HT-29 (cell line): ENCODE data around the gene HES6. TPM values are rescaled to one million over a fixed set of nuclear protein-coding genes. Genes with fewer than 3 reads are reported as not detected.

Experiments used
- DNase-seq: peaks from one replicate; pipeline ENCODE4 v3.0.0-alpha.2; 2015; ENCODE audit warnings: low spot score
- total RNA-seq: library from RNA; depleted of rRNA; stranded (reverse); fragments of >200 nt; shearing (Covaris generic); gene quantifications from 2 replicates; pipeline ENCODE4 v1.2.3, GENCODE V29; 2014

The HES6 gene
- total RNA-seq, 1 experiment from 2014 or later, result 113 TPM

GRCh38 chr2:238255151-238255551 is 15.3 kb upstream of the HES6 start:
- no peak for DNase-seq

- no peak for DNase-seq
These were observed 14.4 kb upstream of the HES6 start for GRCh38 chr2:238254095-238254723.

DNA sequence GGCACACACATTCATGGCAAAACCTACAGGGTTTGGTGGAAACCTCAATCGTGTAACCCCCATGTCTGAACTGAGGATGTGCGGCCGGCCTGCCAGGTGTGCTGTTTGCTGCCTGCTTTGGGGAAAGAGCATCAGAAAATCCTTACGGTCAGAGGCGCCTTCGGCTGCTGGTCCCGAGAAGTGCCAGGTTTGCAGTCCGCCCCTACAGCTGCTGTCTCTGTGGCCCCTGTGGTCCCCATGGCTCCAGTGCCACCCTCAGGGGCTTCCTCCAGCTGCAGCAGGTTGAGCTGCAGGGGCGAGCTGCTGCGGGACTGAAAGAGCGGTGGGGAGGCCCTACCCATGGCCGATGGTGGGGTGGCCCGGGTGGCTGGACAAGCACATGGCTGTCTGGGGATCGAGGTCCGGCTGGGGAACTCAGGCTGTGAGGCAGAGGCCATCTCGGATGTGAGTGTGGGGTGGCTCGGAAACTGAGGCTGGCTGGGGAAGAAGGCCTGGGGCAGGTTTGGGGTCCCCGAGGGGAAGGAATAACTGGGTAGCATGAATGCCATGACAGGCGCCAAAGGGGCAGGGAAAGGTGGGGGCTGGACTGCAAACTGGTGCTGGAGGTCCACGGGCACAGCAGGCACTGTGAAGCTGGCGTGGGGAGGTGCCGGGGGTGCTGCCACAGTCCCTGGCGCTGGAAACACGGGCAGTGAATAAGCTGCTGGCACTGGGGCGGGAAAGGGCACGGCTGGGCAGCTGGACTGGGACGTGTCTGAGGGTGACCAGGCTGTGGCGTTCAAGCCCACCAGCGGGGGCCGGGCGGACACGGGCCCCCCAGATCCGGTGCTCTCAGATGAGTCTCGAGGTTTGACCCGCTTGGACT is 13.2 kb upstream of the HES6 start:
- no peak for DNase-seq

- DNase-seq, result no peak
These were observed 12.1 kb upstream of the HES6 start for GRCh38 chr2:238251986-238252385.

DNA sequence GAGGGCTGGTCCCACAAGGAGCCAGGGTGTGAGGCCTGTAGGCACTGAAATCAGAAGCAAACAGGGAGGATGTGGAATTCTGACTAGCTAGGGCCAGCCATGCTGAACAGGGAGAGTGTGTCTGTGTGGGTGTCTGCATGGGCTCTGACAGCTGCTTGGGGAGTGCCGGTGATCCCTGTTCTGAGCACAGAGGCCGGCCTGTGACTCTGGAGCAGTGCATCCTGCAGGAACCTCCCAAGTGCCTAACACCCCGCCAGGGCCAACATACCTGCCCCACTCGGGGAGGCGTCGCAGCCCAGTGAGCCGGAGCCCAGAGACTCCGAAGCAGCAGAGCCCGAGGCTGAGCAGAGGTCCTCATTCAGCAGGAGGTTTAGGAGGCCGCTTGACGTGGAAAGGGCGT is 11.5 kb upstream of the HES6 start:
- no peak for DNase-seq

GRCh38 chr2:238250896-238251295 is 11.1 kb upstream of the HES6 start:
- no peak for DNase-seq

GRCh38 chr2:238247841-238248453 is 8.1 kb upstream of the HES6 start:
- DNase-seq, result no peak

- DNase-seq, result no peak
These were observed 7.4 kb upstream of the HES6 start for GRCh38 chr2:238247002-238247822.

GRCh38 chr2:238244151-238244550 is 4.3 kb upstream of the HES6 start:
- no peak for DNase-seq

- DNase-seq, result no peak
These were observed 3.7 kb upstream of the HES6 start for GRCh38 chr2:238243496-238244076.

- DNase-seq, result no peak
These were observed 3.1 kb upstream of the HES6 start for GRCh38 chr2:238242731-238243495.

DNA sequence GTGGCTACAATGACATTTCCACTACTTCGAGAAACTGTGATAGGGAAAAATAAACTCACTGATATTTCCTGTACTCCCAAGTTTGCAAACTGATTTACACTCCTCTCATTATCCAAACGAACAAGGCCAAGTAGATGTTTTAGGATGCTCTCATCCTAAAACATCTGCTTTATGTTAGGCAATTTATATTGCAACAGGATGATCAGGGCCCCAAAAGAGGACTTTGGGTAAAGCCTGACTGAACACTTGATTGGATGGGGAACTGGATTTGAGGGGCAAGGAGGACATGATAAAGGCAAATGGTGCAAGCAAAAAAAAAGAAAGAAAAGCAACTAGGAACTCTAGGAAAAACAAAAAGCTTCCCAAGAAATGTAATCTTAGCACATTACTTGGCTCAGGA is 2.1 kb upstream of the HES6 start:
- DNase-seq, result no peak

DNA sequence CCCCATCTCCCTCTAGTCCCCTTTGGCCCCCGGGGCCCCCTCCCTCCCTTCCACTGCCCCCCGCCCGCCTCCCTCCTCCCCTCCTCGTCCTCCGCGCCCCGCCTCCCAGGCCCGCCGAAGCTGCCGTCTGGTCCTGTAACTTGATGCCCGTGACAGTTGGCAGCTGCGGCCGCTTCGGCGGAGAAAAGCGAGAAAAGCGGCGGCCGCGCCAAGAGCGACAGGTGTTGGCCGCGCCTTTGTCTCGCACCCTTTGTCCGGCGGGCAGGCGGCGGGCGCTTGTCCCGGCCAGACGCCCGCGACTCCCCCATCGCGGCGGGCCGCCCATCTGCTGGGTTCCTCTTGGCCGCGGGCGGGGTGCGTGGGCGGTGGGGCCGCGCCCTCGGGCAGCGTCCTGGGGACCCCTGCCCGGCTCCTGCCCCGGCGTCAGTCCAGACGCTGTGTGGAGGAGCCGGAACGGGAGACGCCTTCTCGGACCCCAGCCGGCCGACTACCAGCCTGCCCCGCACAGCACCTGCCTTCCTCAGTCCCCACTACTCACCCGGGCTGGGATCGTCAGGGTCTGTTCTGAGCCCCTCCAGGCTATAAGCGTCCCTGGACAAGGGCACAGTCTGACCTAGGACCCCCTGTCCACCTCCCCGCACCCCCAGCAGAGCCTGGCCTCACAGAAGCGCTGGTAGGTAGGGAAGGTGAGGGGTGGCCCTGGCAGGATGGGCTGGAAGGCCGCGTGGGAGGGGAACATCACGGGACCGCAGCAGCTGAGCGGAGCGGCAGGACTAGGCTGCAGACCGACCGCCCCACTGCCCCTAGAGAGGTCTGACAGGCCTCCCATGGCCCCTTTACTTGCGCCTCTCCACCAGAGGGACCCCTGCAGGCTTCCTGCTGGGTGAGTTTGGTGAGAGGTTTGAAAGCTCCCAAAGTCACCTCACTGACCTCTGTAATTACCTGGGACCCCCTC is 1.2 kb upstream of the HES6 start:
- DNase-seq, result peak; percentile 56

- DNase-seq, result peak; percentile 32
These were observed 335 bp downstream of the HES6 start for GRCh38 chr2:238239543-238239862.

DNA sequence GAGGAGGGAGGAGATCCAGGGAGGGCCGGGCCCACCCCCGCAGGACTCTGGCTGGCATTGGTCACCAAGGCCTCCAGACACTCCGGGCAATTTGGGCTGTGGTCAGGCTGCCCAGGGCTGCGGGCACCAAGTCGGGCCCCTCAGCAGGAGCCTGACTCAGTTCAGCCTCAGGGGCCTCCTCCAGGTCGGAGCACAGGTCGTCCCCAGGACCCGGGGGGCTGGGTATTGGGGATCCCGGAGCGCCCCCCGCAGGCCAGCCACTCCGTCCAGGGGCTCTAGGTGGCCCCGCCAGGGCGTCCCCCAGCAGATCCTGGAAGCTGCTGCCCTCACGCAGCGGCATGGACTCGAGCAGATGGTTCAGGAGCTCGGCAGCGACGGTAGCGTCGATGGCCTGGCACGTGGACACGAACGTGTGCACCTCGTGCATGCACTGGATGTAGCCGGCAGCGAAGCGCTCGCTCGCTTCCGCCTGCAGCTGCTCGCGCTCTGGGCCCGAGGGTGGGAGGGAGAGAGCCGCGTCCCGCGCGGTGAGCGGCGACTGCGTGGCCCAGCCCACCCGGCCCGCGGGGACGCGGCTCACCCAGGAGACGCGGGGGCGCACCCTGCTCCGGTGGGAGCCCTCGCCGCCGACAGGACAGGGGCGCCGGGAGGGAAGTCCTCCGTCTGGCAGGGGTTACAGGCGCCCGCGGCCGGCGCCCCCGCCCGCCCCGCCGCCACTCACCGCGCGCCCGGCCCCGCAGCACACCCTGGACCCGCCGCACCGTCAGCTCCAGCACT is 884 bp downstream of the HES6 start:
- no peak for DNase-seq

DNA sequence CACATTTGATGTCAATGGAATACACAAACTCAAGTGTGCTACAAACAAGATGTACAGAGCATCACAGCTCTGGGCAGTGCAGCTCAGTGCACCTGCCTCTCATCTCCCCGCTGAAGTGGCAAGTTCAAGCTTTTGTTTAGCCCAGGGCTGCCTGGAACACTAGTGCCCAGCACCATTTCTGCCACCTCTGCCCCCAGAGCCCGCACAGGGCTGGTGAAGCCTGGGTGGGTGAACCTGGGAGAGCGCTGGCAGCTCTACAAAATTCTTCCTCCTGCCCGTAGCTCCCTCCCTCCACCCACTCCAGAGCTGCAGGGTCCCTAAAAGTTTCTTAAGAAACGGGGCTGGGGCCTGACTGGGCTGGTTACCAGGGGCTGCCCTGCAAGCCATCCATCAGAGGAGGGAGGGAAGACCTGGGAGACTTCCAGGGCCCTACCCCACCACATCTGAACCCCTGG is 1.5 kb downstream of the HES6 start:
- no peak for DNase-seq

DNA sequence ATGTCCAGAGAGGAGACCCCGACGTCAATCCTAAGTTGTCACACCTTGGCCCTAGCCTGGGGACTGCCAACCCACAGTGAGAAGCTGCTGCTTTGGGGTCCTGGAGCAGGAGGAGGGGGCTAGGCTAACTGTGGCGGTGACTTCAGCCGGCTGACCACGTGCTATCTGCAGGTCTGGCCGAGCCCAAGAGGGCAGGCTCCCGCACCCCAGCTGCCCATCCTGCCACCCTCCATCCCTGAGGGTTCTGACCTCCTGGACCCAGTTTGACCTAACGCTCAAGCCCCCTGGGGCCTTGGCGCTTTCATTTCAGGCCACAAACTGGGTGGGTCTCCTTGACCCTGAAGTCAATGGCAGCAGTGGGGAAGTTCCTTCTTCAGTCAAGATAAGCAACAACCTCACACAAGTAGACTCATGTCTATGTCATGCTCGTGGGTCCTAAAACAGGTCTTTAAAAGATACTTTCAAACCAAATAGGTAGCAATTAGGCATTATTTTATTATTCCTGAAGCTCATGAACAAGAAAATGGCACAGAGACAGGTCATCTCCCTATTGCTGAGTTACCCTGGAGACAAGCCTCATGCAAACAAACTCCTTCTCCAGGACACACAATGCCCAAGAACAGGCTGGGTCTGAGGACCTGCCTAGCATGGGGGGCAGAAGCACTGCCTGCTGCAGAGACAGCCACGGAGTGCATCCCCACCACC is 2.3 kb downstream of the HES6 start:
- no peak for DNase-seq

DNA sequence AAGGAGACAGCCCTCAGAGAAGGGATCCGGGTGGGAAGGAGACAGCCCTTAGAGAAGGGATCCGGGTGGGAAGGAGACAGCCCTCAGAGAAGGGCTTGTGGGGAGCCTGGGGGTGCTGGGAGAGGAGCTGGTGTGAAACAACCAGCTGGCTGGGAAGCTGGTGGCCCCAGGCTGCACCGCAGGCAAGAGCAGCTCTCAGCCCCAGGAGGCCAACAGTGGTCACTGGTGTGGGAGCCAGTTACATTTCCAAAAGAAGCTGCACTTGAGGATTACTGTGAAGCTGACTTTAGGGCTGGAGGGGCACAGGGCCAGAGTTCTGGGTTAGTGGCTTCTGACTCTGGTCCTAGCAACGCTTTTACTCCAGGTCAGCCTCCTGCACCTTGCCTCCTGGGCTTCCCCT is 3.3 kb downstream of the HES6 start:
- DNase-seq, result no peak
